WTC11 (cell line): ENCODE data around the gene ARMC9. TPM values are rescaled to one million over a fixed set of nuclear protein-coding genes. Genes with fewer than 3 reads are reported as not detected.
A peak's percentile ranks its signal among the peaks of the same experiment; 100 is the strongest.

Experiments used
- ATAC-seq: fragments of 200-7000 bp; cut with Tn5 transposase; 2 replicates; pipeline ENCODE4 v1.10.0; 2021; ENCODE audit warnings: mild to moderate bottlenecking, moderate library complexity
- CTCF ChIA-PET: fragments of 300-600 bp; sonication (Branson Sonifier 250); formaldehyde crosslinking; loops from one replicate; lab custom pipeline; 2021; ENCODE audit warnings: antibody characterized with exemption; lab: Charles Lee
- POLR2A ChIA-PET: fragments of 350-600 bp; sonication (Branson Sonifier 250); formaldehyde crosslinking; loops from one replicate; lab custom pipeline; 2021; ENCODE audit warnings: antibody characterized with exemption; lab: Charles Lee
- DNase-seq: peaks from one replicate; pipeline ENCODE4 v3.0.0; 2021; ENCODE audit warnings: low spot score
- H3K27ac Mint-ChIP-seq: 2 replicates; pipeline ENCODE4 v1.8.0; 2021; ENCODE audit warnings: mixed read lengths
- H3K27me3 Mint-ChIP-seq: 2 replicates; pipeline ENCODE4 v1.8.0; 2021; ENCODE audit warnings: low read depth, mild to moderate bottlenecking, moderate library complexity, mixed read lengths
- H3K36me3 Mint-ChIP-seq: 2 replicates; pipeline ENCODE4 v1.8.0; 2021; ENCODE audit warnings: mixed read lengths
- H3K4me1 Mint-ChIP-seq: 2 replicates; pipeline ENCODE4 v1.8.0; 2022; ENCODE audit warnings: mixed read lengths
- H3K4me3 Mint-ChIP-seq: 2 replicates; pipeline ENCODE4 v1.8.0; 2021; ENCODE audit warnings: mild to moderate bottlenecking, moderate library complexity, mixed read lengths
- H3K9me3 Mint-ChIP-seq: 2 replicates; pipeline ENCODE4 v1.8.0; 2021; ENCODE audit warnings: mixed read lengths
- CREM ChIP-seq: sonication (generic); formaldehyde crosslinking; IDR thresholded peaks from 2 replicates; pipeline ENCODE4 v1.8.1; 2022; ENCODE audit warnings: mild to moderate bottlenecking, missing genetic modification reagents, moderate library complexity
- FOXJ3 ChIP-seq: sonication (generic); formaldehyde crosslinking; IDR thresholded peaks from 2 replicates; pipeline ENCODE4 v1.9.0; 2021; ENCODE audit warnings: missing genetic modification reagents, mild to moderate bottlenecking, borderline replicate concordance
- GRHL2 ChIP-seq: fragments of 250-450 bp; sonication (Bioruptor Pico); IDR thresholded peaks from 2 replicates; pipeline ENCODE4 v1.8.0; 2022; ENCODE audit warnings: mild to moderate bottlenecking, moderate library complexity; ENCODE audit not compliant: insufficient replicate concordance, severe bottlenecking
- HMGA2 ChIP-seq: fragments of 250-450 bp; sonication (Bioruptor Pico); IDR thresholded peaks from 2 replicates; pipeline ENCODE4 v1.4.0; 2021; ENCODE audit warnings: mild to moderate bottlenecking, moderate library complexity
- NFATC4 ChIP-seq: fragments of 250-450 bp; sonication (Bioruptor Pico); IDR thresholded peaks from 2 replicates; pipeline ENCODE4 v1.9.0; 2021; ENCODE audit warnings: mild to moderate bottlenecking
- OVOL2 ChIP-seq: fragments of 250-450 bp; sonication (Bioruptor Pico); IDR thresholded peaks from 2 replicates; pipeline ENCODE4 v1.9.0; 2021; ENCODE audit warnings: mild to moderate bottlenecking, borderline replicate concordance
- RELA ChIP-seq: sonication (generic); formaldehyde crosslinking; IDR thresholded peaks from 2 replicates; pipeline ENCODE4 v1.8.1; 2022; ENCODE audit warnings: missing genetic modification reagents, mild to moderate bottlenecking, borderline replicate concordance
- SMAD3 ChIP-seq: sonication (generic); formaldehyde crosslinking; IDR thresholded peaks from 2 replicates; pipeline ENCODE4 v1.8.0; 2022; ENCODE audit warnings: missing genetic modification reagents, mild to moderate bottlenecking, borderline replicate concordance
- TEAD1 ChIP-seq: sonication (generic); formaldehyde crosslinking; IDR thresholded peaks from 2 replicates; pipeline ENCODE4 v1.8.0; 2022; ENCODE audit warnings: mild to moderate bottlenecking, missing genetic modification reagents
- ZBTB21 ChIP-seq: sonication (generic); formaldehyde crosslinking; IDR thresholded peaks from 2 replicates; pipeline ENCODE4 v1.8.1; 2023; ENCODE audit warnings: mild to moderate bottlenecking, missing genetic modification reagents, borderline replicate concordance
- ZNF219 ChIP-seq: sonication (generic); formaldehyde crosslinking; IDR thresholded peaks from 2 replicates; pipeline ENCODE4 v1.8.0; 2023; ENCODE audit warnings: missing genetic modification reagents, mild to moderate bottlenecking, borderline replicate concordance
- ZNF396 ChIP-seq: fragments of 250-450 bp; sonication (Bioruptor Pico); IDR thresholded peaks from 2 replicates; pipeline ENCODE4 v1.8.0; 2021; ENCODE audit warnings: mild to moderate bottlenecking, moderate library complexity, borderline replicate concordance
- ZNF423 ChIP-seq: fragments of 250-450 bp; sonication (Bioruptor Pico); IDR thresholded peaks from 2 replicates; pipeline ENCODE4 v2.1.2; 2022; ENCODE audit warnings: mild to moderate bottlenecking, moderate library complexity
- total RNA-seq: library from RNA; stranded (reverse); gene quantifications from 3 replicates; pipeline ENCODE4 v1.2.3, GENCODE V29; 2021
- TF ChIP-seq, protein P1 (sequence below): sonication (generic); formaldehyde crosslinking; IDR thresholded peaks from 2 replicates; pipeline ENCODE4 v1.8.1; 2022; ENCODE audit warnings: low read depth, missing genetic modification reagents, borderline replicate concordance
- TF ChIP-seq, protein P2 (sequence below): sonication (generic); formaldehyde crosslinking; IDR thresholded peaks from 2 replicates; pipeline ENCODE4 v1.8.0; 2023; ENCODE audit warnings: missing genetic modification reagents
- TF ChIP-seq, protein P3 (sequence below): sonication (generic); formaldehyde crosslinking; IDR thresholded peaks from 2 replicates; pipeline ENCODE4 v1.8.1; 2023; ENCODE audit warnings: mild to moderate bottlenecking, missing genetic modification reagents
- TF ChIP-seq, protein P4 (sequence below): sonication (generic); formaldehyde crosslinking; IDR thresholded peaks from 2 replicates; pipeline ENCODE4 v1.8.0; 2022; ENCODE audit warnings: mild to moderate bottlenecking, missing genetic modification reagents
- TF ChIP-seq, protein P5 (sequence below): sonication (generic); formaldehyde crosslinking; IDR thresholded peaks from 2 replicates; pipeline ENCODE4 v1.8.0; 2022; ENCODE audit warnings: mild to moderate bottlenecking, missing genetic modification reagents
- TF ChIP-seq, protein P6 (sequence below): sonication (generic); formaldehyde crosslinking; IDR thresholded peaks from 2 replicates; pipeline ENCODE4 v1.8.0; 2023; ENCODE audit warnings: missing genetic modification reagents, mild to moderate bottlenecking, borderline replicate concordance

Gene ARMC9
- total RNA-seq, 1 experiment from 2014 or later = 34.9 TPM

DNA sequence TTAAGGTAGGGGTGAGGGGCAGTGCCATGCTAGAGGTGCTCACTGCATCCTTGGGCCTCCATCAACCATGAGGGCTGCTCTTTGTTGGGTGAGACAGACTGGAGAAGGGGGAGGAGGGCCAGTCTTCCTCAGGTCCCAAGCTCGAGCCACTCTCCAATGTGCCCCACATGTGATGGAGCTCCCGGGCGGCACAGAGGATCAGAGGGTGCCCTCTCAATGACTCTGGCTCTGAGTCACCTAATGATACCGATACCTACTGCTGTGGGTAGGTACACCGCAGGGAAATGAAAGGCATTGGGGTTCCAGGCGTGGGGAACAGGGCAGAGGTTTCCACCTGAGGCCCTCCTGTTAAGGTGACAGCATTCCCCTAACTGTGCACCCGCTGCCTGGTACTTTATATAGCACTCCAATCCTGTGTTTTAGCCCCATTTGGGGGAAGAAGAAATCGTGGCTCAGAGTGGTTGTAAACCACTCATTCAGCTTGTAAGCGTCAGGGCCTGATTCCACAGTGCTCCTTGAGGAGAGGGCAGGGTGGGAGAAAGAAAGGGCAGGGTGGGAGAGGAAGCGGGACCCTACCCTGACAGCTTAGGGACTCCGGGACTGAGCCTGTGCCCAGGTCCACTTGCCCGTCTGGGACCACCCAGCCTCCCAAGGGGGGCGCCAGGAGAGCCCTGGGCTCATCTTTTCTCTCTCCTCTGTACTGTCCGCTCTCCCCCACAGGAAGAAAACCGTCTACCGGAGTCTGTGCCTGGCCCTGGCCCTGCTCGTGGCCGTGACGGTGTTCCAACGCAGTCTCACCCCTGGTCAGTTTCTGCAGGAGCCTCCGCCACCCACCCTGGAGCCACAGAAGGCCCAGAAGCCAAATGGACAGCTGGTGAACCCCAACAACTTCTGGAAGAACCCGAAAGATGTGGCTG is 198.8 kb downstream of the ARMC9 start (continued):
- TF ChIP-seq FOXJ3 (CRISPR knock-in tag) = no peak
- no peak for TF ChIP-seq ZNF423

DNA sequence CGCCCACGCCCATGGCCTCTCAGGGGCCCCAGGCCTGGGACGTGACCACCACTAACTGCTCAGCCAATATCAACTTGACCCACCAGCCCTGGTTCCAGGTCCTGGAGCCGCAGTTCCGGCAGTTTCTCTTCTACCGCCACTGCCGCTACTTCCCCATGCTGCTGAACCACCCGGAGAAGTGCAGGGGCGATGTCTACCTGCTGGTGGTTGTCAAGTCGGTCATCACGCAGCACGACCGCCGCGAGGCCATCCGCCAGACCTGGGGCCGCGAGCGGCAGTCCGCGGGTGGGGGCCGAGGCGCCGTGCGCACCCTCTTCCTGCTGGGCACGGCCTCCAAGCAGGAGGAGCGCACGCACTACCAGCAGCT is 199.5 kb downstream of the ARMC9 start:
- DNase-seq (no peak), ATAC-seq (no peak)
- Mint-ChIP-seq H3K9me3 (no peaks in the 10 kb centered on the region), H3K36me3 (peaks cover 27% of the 10 kb centered on the region), H3K27ac (peak overlapping the region; percentile 84), H3K4me1 (peaks cover 74% of the 10 kb centered on the region), H3K27me3 (no peaks in the 10 kb centered on the region), H3K4me3 (peak overlapping the region; percentile 82; the same call in 1 of the 2 replicates)
- TF ChIP-seq RELA (CRISPR knock-in tag) = peak; percentile 64; the same call in 1 of the 2 replicates
- TF ChIP-seq, protein P1, sequence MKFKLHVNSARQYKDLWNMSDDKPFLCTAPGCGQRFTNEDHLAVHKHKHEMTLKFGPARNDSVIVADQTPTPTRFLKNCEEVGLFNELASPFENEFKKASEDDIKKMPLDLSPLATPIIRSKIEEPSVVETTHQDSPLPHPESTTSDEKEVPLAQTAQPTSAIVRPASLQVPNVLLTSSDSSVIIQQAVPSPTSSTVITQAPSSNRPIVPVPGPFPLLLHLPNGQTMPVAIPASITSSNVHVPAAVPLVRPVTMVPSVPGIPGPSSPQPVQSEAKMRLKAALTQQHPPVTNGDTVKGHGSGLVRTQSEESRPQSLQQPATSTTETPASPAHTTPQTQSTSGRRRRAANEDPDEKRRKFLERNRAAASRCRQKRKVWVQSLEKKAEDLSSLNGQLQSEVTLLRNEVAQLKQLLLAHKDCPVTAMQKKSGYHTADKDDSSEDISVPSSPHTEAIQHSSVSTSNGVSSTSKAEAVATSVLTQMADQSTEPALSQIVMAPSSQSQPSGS = no peak
- TF ChIP-seq NFATC4 (CRISPR knock-in tag) = no peak
- POLR2A ChIA-PET = no interaction called here
- CTCF ChIA-PET = no interaction called here

DNA sequence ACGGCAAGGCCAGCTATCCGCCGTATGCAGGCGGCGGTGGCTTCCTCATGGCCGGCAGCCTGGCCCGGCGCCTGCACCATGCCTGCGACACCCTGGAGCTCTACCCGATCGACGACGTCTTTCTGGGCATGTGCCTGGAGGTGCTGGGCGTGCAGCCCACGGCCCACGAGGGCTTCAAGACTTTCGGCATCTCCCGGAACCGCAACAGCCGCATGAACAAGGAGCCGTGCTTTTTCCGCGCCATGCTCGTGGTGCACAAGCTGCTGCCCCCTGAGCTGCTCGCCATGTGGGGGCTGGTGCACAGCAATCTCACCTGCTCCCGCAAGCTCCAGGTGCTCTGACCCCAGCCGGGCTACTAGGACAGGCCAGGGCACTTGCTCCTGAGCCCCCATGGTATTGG is 200.2 kb downstream of the ARMC9 start:
- H3K9me3 Mint-ChIP-seq = no peaks in the 10 kb centered on the region
- ChIA-PET CTCF (interaction anchor here (2.4 kb wide), 1 partner anchor 53 kb away, joined by 10 read pairs; no protein-coding TSS in a partner anchor), POLR2A (no interaction called here)
- peaks cover 27% of the 10 kb centered on the region for H3K36me3 Mint-ChIP-seq
- no peak for ATAC-seq
- H3K4me1 Mint-ChIP-seq = peaks cover 74% of the 10 kb centered on the region
- no peak overlapping the region for H3K27ac Mint-ChIP-seq
- no peak for DNase-seq
- peak overlapping the region; percentile 27 for H3K4me3 Mint-ChIP-seq
- no peaks in the 10 kb centered on the region for H3K27me3 Mint-ChIP-seq
- TF ChIP-seq SMAD3 = no peak
- TF ChIP-seq, protein P2, sequence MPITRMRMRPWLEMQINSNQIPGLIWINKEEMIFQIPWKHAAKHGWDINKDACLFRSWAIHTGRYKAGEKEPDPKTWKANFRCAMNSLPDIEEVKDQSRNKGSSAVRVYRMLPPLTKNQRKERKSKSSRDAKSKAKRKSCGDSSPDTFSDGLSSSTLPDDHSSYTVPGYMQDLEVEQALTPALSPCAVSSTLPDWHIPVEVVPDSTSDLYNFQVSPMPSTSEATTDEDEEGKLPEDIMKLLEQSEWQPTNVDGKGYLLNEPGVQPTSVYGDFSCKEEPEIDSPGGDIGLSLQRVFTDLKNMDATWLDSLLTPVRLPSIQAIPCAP (CRISPR knock-in tag) = no peak
- TF ChIP-seq CREM = no peak
- no peak for TF ChIP-seq ZNF396 (CRISPR knock-in tag)
- TF ChIP-seq, protein P3, sequence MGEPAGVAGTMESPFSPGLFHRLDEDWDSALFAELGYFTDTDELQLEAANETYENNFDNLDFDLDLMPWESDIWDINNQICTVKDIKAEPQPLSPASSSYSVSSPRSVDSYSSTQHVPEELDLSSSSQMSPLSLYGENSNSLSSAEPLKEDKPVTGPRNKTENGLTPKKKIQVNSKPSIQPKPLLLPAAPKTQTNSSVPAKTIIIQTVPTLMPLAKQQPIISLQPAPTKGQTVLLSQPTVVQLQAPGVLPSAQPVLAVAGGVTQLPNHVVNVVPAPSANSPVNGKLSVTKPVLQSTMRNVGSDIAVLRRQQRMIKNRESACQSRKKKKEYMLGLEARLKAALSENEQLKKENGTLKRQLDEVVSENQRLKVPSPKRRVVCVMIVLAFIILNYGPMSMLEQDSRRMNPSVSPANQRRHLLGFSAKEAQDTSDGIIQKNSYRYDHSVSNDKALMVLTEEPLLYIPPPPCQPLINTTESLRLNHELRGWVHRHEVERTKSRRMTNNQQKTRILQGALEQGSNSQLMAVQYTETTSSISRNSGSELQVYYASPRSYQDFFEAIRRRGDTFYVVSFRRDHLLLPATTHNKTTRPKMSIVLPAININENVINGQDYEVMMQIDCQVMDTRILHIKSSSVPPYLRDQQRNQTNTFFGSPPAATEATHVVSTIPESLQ (CRISPR knock-in tag) = no peak
- no peak for TF ChIP-seq ZNF423
- no peak for TF ChIP-seq HMGA2 (CRISPR knock-in tag)
- TF ChIP-seq, protein P4, sequence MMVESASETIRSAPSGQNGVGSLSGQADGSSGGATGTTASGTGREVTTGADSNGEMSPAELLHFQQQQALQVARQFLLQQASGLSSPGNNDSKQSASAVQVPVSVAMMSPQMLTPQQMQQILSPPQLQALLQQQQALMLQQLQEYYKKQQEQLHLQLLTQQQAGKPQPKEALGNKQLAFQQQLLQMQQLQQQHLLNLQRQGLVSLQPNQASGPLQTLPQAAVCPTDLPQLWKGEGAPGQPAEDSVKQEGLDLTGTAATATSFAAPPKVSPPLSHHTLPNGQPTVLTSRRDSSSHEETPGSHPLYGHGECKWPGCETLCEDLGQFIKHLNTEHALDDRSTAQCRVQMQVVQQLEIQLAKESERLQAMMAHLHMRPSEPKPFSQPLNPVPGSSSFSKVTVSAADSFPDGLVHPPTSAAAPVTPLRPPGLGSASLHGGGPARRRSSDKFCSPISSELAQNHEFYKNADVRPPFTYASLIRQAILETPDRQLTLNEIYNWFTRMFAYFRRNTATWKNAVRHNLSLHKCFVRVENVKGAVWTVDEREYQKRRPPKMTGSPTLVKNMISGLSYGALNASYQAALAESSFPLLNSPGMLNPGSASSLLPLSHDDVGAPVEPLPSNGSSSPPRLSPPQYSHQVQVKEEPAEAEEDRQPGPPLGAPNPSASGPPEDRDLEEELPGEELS (CRISPR knock-in tag) = no peak
- no peak for TF ChIP-seq TEAD1 (CRISPR knock-in tag)
- TF ChIP-seq OVOL2 (CRISPR knock-in tag) = no peak
- no peak for TF ChIP-seq ZNF219 (CRISPR knock-in tag)
- TF ChIP-seq, protein P5, sequence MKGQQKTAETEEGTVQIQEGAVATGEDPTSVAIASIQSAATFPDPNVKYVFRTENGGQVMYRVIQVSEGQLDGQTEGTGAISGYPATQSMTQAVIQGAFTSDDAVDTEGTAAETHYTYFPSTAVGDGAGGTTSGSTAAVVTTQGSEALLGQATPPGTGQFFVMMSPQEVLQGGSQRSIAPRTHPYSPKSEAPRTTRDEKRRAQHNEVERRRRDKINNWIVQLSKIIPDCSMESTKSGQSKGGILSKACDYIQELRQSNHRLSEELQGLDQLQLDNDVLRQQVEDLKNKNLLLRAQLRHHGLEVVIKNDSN (CRISPR knock-in tag) = no peak
- TF ChIP-seq ZBTB21 (CRISPR knock-in tag) = no peak
- TF ChIP-seq, protein P6, sequence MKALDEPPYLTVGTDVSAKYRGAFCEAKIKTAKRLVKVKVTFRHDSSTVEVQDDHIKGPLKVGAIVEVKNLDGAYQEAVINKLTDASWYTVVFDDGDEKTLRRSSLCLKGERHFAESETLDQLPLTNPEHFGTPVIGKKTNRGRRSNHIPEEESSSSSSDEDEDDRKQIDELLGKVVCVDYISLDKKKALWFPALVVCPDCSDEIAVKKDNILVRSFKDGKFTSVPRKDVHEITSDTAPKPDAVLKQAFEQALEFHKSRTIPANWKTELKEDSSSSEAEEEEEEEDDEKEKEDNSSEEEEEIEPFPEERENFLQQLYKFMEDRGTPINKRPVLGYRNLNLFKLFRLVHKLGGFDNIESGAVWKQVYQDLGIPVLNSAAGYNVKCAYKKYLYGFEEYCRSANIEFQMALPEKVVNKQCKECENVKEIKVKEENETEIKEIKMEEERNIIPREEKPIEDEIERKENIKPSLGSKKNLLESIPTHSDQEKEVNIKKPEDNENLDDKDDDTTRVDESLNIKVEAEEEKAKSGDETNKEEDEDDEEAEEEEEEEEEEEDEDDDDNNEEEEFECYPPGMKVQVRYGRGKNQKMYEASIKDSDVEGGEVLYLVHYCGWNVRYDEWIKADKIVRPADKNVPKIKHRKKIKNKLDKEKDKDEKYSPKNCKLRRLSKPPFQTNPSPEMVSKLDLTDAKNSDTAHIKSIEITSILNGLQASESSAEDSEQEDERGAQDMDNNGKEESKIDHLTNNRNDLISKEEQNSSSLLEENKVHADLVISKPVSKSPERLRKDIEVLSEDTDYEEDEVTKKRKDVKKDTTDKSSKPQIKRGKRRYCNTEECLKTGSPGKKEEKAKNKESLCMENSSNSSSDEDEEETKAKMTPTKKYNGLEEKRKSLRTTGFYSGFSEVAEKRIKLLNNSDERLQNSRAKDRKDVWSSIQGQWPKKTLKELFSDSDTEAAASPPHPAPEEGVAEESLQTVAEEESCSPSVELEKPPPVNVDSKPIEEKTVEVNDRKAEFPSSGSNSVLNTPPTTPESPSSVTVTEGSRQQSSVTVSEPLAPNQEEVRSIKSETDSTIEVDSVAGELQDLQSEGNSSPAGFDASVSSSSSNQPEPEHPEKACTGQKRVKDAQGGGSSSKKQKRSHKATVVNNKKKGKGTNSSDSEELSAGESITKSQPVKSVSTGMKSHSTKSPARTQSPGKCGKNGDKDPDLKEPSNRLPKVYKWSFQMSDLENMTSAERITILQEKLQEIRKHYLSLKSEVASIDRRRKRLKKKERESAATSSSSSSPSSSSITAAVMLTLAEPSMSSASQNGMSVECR (CRISPR knock-in tag) = no peak
- TF ChIP-seq GRHL2 (CRISPR knock-in tag) = no peak
